Suprapubic skin (tissue), 4 donors: ENCODE results near the gene SPTLC3. TPM values are rescaled to one million over a fixed set of nuclear protein-coding genes. Genes with fewer than 3 reads are reported as not detected.

Experiments used
- DNase-seq, 2 donors: peaks; one replicate each; pipeline ENCODE4 v3.0.0-alpha.2; 2019; ENCODE audit warnings: low spot score in 2 of 2
- H3K27ac ChIP-seq: fragments of 200-600 bp; sonication (generic); one replicate; pipeline ENCODE4 v1.5.1; 2019
- H3K27me3 ChIP-seq: fragments of 200-600 bp; sonication (generic); one replicate; pipeline ENCODE4 v1.5.1; 2019
- H3K36me3 ChIP-seq: fragments of 200-600 bp; sonication (generic); one replicate; pipeline ENCODE4 v1.5.1; 2019
- H3K4me1 ChIP-seq: fragments of 200-600 bp; sonication (generic); one replicate; pipeline ENCODE4 v1.5.1; 2019
- H3K4me3 ChIP-seq: fragments of 200-600 bp; sonication (generic); one replicate; pipeline ENCODE4 v1.5.1; 2019; ENCODE audit warnings: mild to moderate bottlenecking
- H3K9me3 ChIP-seq: fragments of 200-600 bp; sonication (generic); one replicate; pipeline ENCODE4 v1.5.1; 2019
- CTCF ChIP-seq, 2 donors: fragments of 200-600 bp in 1 of 2; fragments of 450-650 bp in 1 of 2; sonication (generic) in 1 of 2; IDR thresholded peaks; one replicate each; pipeline ENCODE4 v1.5.1; 2016 to 2019; ENCODE audit warnings: antibody characterized with exemption in 2 of 2, mild to moderate bottlenecking in 1 of 2, moderate library complexity in 1 of 2
- EP300 ChIP-seq: sonication (generic); formaldehyde crosslinking; IDR thresholded peaks from one replicate; pipeline ENCODE4 v1.6.1; 2017; ENCODE audit warnings: antibody characterized with exemption
- POLR2A ChIP-seq, 2 donors: fragments of 450-650 bp; IDR thresholded peaks; one replicate each; pipeline ENCODE4 v1.6.1; 2017; ENCODE audit warnings: antibody characterized with exemption in 2 of 2, mild to moderate bottlenecking in 2 of 2, moderate library complexity in 2 of 2
- POLR2AphosphoS5 ChIP-seq, 3 donors: sonication (generic); formaldehyde crosslinking; IDR thresholded peaks; one replicate each; pipeline ENCODE4 v1.6.1; 2017; ENCODE audit warnings: antibody characterized with exemption in 3 of 3
- WGBS: methylation state at CpG from one replicate; pipeline ENCODE4 v1.1.5; 2018; 5-methylcytosine and 5-hydroxymethylcytosine counted together
- total RNA-seq, 4 donors: library from RNA; depleted of rRNA; stranded (reverse); fragments of >200 nt; gene quantifications; one replicate each; pipeline ENCODE4 v1.1.0, GENCODE V29; 2016

SPTLC3 gene
- total RNA-seq, 4 donors from 2014 or later = 54.1 to 83.0 (median 64.7) TPM

DNA sequence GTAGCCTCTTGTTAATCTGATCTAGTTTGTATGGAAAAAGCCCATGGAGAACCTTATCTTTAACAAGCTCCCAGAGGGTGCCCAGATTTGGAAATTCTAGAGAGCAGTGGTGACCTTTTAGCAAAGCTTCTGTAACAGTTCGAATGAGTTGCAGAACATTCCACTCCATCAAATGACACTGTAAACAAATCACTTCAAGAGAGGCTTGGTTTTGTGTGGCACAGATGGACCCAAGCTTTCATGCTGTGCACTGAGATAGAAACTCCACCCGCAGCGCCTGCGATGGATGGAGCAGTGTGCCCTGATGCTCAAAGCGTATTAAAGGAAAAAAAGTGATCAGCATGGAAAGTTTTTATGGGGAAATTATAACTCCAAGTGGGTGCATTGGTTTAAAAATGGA, 157.2 kb downstream of the SPTLC3 start:
- Histone ChIP-seq H3K27ac (no peak overlapping the region), H3K4me1 (no peaks in the 10 kb centered on the region), H3K4me3 (no peak overlapping the region), H3K9me3 (no peaks in the 10 kb centered on the region), H3K36me3 (peaks cover 8% of the 10 kb centered on the region), H3K27me3 (no peaks in the 10 kb centered on the region)
- TF ChIP-seq POLR2AphosphoS5 (IDR thresholded peaks at IDR 0.05) (no peak), EP300 (no peak), POLR2A (IDR thresholded peaks at IDR 0.05) (no peak), CTCF (IDR thresholded peaks at IDR 0.05) (no peak)
- DNase-seq = no peak
- WGBS = 93% methylated on average over 5 of the region's 5 CpGs

DNA sequence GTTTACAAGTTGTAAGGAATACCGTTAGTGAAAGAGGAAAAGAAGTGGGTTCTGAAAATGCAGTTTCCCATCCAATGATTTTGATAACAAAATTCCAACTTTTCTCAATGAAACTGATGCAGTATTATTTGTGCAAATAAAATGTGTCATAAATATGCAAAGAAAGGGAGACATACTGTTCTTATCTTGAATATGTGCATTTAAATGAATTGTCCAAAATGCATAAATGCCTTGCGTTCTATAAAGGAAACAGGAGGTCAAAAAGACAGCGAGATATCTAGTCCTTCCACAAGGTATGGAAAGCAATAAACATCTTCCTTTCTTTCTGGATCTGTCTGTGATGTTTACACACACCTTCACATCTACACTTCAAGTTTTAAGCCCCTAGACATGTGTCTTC, 157.7 kb downstream of the SPTLC3 start:
- Histone ChIP-seq H3K27ac (no peak overlapping the region), H3K36me3 (peaks cover 7% of the 10 kb centered on the region), H3K4me3 (no peak overlapping the region), H3K4me1 (no peaks in the 10 kb centered on the region), H3K9me3 (no peaks in the 10 kb centered on the region), H3K27me3 (no peaks in the 10 kb centered on the region)
- WGBS = 93% methylated on average over 3 of the region's 3 CpGs
- no peak for DNase-seq
- no peak for TF ChIP-seq CTCF (IDR thresholded peaks at IDR 0.05)
- no peak for TF ChIP-seq POLR2AphosphoS5 (IDR thresholded peaks at IDR 0.05)
- no peak for TF ChIP-seq EP300
- TF ChIP-seq POLR2A (IDR thresholded peaks at IDR 0.05) = no peak

GRCh38 chr20:13169086-13169485, 160.3 kb downstream of the SPTLC3 start:
- H3K4me3 ChIP-seq = no peak overlapping the region
- WGBS = 75% methylated on average over 1 of the region's 1 CpG
- no peak for DNase-seq
- H3K4me1 ChIP-seq = no peaks in the 10 kb centered on the region
- no peaks in the 10 kb centered on the region for H3K9me3 ChIP-seq
- no peak for TF ChIP-seq EP300
- TF ChIP-seq CTCF (IDR thresholded peaks at IDR 0.05) = no peak
- no peak for TF ChIP-seq POLR2AphosphoS5 (IDR thresholded peaks at IDR 0.05)
- no peak for TF ChIP-seq POLR2A (IDR thresholded peaks at IDR 0.05)
- no peaks in the 10 kb centered on the region for H3K36me3 ChIP-seq
- no peaks in the 10 kb centered on the region for H3K27me3 ChIP-seq
- no peak overlapping the region for H3K27ac ChIP-seq

DNA sequence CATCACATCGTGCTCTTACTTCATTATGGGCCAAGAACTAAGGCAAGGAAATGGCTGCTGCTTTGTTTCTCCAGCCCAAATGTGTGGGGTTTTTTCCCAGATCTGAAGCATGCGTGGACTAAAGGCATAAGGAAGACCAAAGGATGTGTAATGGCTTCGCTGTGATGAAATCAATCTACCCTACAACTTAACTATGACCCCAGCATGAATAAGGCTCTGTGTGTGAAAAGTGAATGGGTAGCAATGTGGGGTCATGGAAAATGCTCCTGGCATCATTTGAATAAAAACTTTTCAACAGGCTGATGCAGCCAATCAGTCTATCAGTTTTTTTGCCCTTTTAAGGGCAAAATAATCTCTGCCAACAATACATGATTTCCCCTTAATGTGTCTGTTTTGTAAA, 162.0 kb downstream of the SPTLC3 start:
- H3K4me1 ChIP-seq = no peaks in the 10 kb centered on the region
- no peak for DNase-seq

DNA sequence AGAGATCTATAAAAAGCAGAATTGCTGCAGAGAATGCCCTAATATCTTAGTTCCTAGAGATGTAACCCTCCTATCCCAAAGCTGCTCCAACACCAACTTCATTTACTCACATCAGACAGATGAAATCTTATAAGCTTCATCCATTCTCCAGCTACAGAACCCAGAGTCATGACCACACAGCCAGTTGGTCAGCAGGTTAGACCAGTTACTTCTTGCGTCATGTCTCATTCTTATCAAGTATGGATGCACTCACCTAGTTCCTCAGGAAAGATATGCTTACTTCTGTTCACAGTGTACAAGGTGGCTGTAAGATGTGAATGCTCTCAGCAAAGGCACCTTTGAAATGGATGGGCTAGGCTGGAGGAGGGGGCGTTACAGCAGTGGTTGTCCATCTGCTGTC, 164.4 kb downstream of the SPTLC3 start:
- H3K4me3 ChIP-seq = no peak overlapping the region
- TF ChIP-seq EP300 = no peak
- no peak for TF ChIP-seq POLR2AphosphoS5 (IDR thresholded peaks at IDR 0.05)
- no peak for TF ChIP-seq POLR2A (IDR thresholded peaks at IDR 0.05)
- TF ChIP-seq CTCF (IDR thresholded peaks at IDR 0.05) = no peak
- no peaks in the 10 kb centered on the region for H3K36me3 ChIP-seq
- DNase-seq = no peak
- 82% methylated on average over 2 of the region's 2 CpGs for WGBS
- H3K27me3 ChIP-seq = no peaks in the 10 kb centered on the region
- H3K27ac ChIP-seq = no peak overlapping the region
- H3K4me1 ChIP-seq = no peaks in the 10 kb centered on the region
- H3K9me3 ChIP-seq = no peaks in the 10 kb centered on the region

More for the DNA sequence above, 162.0 kb downstream of the SPTLC3 start:
- WGBS = 50% methylated on average over 3 of the region's 3 CpGs
- H3K27ac ChIP-seq = no peak overlapping the region
- no peaks in the 10 kb centered on the region for H3K27me3 ChIP-seq
- H3K36me3 ChIP-seq = no peaks in the 10 kb centered on the region
- H3K4me3 ChIP-seq = no peak overlapping the region
- TF ChIP-seq POLR2AphosphoS5 (IDR thresholded peaks at IDR 0.05) = no peak
- TF ChIP-seq CTCF (IDR thresholded peaks at IDR 0.05) = no peak
- no peak for TF ChIP-seq POLR2A (IDR thresholded peaks at IDR 0.05)
- H3K9me3 ChIP-seq = no peaks in the 10 kb centered on the region
